Muscle of back (tissue), 11 donors: ENCODE results near the gene CECR2. TPM values are rescaled to one million over a fixed set of nuclear protein-coding genes. Genes with fewer than 3 reads are reported as not detected.
A peak's percentile ranks its signal among the peaks of the same experiment; 100 is the strongest.

Experiments used
- DNase-seq, 3 donors: peaks; one replicate each; pipeline versions ENCODE4 v3.0.0 to v3.0.0-alpha.2; 2013
- polyA plus RNA-seq, 10 donors: library from polyadenylated mRNA; unstranded; fragments of 120-200 nt; gene quantifications; one replicate each; pipeline ENCODE4 v1.2.1, GENCODE V29; 2013; ENCODE audit not compliant: insufficient read length in 10 of 10

The CECR2 gene
- polyA plus RNA-seq, 10 donors: 8.4 to 23.3 (median 17.3) TPM

DNA sequence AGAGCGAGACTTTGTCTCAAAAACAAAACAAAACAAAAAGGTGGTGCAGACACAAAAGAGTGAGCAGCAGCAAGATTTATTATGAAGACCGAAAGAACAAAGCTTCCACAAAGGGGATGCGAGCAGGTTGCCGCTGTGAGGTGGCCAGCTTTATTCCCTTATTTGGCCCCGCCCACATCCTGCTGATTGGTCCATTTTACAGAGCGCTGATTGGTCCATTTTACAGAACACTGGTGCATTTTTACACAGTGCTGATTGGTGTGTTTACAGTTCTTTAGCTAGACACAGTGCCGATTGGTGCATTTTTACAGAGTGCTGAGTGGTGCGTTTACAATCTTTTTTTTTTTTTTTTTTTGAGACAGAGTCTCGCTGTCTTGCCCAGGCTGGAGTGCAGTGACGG is 77.4 kb downstream of the CECR2 start:
- no peak for DNase-seq

DNA sequence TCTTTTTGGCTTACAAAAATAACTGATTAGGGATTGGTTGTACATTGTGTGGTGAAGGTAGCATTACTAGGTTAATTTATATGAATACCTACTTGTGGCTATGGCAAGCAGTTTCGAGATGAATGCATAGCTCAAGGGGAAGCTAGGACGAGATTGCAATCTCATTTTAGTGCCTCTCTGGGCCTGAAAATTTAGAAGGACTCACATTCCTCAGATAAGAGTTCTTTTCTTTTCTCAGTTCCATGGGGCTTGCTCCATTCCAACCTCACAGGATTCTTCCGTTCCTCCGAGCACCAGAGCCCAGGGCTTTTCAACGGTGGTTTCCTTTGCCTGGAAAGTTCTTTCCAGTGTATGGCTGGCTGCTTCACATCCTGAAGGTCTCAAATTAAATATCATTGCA is 82.1 kb downstream of the CECR2 start:
- DNase-seq: no peak

DNA sequence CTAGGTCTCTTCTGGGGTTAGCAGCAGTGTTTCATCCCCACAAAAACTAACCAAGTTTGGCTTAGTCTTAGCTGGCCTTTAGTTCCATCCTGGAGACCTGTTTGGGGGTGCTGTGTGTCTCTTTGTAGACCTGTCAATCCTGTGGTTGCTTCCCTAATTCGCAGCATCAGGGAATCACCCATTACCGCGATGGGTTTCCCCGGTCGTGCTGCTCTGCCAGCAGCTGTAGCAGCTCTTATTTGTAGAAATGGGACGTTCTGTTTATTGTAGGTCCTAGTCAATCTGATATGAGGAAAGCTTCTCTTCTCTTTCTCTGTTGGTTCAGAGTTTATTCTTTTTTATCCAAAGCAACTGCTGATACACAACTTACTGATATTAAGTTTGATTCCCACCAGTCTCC is 91.6 kb downstream of the CECR2 start:
- DNase-seq: no peak

DNA sequence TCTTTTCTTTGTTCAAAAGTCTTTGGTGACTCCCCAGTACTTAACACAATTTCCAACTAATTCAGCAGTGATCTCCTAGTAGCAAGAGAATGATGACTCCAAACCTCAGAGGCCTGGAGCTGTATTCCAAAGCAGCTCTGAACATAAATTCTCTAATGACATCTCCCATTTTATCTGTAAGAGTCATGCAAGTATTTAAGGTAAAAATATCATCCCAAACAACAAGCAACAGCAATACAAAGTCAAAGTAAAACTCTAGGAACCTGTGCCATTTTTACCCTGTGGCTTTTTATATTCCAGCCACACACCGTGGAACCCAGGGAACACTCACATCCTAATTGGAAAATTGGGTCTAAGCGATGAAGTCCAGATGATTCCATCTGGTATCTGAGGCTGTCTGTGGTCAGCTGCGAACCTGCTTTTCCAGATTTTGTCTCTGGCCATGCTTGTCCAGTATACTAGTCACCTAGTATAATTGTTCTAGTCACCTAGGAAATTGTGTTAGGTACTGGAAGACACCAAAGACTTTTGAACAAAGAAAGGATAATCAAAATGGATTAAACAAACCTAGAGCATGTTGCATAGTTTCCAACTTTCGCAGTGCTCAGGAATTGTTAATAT is 101.7 kb downstream of the CECR2 start:
- DNase-seq: no peak

DNA sequence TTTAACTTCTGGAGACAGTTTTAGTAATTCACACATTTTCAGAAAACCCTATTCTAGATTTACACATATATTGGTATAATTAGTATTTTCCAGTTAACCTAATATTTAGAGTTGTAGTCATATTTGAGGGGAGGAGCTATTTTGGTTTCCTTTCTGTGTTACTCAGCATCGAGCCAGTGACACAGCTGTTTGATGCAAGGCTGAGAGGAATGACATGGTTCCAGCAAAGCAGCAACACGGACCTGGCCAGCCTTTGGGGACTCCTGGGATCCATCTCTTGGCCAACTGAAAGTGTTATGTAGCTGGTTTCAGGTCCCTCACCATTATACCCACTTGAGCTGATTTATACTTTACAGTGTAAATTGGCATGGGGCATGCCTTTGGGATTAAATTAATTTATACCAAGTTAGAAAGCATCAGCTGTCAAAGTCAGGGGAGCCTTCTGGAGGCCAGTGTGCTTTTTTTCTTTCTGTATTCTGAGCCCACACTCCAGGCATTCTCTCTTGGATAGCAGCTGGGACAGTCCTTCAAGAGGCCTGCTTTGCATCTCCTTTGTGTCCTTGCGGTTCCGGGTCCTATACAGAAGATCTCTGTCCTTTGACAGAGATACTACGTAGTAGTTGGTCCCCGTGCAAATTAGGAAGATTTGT is 102.8 kb downstream of the CECR2 start:
- DNase-seq: peak in 2 of 3 donors; percentile 31 to 68

DNA sequence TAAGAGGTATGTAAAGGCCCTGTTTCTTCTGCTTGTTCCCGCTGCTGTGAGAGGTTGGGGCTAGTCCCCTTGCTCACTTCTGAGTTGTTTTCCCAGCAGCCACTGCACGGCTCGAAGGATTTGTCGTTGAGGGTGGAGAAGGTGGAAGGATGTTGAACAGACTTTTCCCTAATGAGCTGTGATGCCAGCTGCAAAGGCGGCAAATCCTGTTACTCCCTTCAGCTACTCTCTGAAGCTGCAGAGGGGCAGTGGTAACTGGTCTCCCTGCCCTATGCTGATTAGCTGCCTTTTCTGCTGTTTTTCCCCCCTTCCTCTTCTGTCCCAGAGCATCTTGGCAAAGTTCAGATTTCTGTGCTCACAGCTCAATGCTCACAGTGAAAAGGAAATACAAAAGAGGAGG is 103.7 kb downstream of the CECR2 start:
- DNase-seq: peak in 1 of 3 donors; percentile 53

DNA sequence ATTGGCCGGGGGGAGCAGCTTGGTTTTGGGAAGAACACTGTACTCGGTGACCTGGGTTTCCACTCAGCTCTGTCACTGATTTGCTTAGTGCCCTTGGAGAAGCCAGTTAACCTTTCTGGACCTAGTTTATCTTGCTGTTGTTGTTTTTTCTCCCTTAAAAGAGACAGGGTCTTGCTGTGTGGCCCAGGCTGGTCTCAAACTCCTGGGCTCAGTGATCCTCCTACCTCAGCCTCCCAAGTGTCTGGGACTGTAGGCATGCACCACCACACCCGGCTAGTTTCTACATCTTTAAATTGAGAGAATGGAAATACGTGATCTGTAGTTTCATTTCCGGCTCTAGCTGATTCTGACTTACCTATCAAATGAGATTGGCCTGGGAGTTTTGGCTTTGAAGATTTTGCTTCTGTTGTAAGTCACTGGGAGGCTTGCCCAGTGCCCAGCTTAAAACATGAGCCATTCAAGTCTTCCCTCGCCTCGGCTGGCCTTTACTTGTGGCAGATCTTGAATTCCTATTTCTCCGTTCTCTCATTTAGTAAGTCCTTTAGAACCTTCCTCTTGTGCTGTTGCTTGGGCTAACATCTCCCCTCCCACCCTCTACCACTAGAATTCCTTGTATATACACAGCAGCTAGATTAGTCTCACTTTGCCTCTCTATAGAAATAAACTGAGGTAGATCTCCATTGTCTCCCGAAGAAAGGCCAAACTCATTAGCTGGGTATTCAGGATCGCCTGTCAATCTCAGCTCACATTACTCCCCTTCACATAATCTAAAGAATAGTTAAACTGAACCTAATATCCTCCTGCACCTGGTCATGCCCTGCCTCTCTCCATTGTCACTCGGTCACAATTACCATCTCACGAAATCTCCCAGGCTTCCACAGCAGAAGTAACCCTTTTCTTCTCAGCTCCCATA is 106.3 kb downstream of the CECR2 start:
- DNase-seq: no peak

DNA sequence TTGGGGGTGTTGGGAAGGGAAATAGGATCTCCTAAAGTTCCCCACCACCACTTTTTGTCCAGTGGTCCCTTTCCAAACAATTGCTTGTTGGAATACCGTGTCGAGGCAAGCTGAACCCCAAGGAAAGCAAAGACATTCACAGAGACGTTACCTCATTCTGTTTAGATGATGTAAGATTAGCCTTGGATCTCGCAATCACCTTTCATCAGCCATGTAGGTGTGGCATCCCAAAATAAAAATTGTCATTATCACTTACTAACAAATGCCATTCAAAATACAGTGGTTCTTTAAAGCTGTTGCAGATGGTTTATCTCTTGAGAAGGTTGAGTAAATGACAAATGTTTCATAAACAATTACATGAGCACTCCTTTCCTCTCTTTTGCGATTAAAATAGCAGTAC is 107.6 kb downstream of the CECR2 start:
- DNase-seq: no peak

DNA sequence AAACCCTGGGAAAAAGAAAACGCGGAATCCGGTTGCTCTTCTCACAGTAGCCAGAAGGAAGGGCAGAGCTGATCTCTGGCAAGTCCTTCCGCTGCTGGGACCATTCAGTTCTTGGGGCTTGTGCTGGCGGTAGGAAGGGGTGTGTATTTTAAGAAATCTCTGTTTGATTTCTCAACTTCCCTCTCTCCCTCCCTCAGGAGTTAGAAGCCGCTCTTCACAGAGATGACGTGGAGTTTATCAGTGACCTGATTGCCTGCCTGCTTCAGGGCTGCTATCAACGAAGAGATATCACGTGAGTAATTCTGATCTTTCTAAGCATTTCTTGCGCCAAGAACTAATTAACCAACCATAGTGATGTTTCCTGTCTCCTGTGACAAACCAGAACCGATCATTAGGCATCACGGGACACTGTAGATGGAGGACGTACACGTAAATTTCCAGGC is 108.2 kb downstream of the CECR2 start:
- DNase-seq: peak in 1 of 3 donors; percentile 25

DNA sequence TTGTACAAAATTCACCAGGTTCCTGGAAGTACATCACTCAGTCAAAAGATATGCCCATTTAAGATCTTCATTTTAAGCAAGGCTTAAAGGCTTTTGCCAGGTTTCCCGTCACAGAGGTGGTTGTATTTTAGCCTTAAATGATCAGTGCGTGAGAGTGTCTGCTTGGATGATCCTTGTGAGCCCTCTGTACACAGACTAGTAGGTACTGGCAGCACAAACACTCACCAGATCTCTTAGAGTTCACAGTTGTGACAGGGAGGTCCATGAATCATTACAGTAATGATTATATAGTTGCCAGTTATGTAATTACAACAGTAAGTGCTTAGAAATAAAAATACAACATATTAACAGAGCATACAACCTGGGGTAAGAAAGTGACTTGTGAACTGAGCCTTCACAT is 109.9 kb downstream of the CECR2 start:
- DNase-seq: no peak

DNA sequence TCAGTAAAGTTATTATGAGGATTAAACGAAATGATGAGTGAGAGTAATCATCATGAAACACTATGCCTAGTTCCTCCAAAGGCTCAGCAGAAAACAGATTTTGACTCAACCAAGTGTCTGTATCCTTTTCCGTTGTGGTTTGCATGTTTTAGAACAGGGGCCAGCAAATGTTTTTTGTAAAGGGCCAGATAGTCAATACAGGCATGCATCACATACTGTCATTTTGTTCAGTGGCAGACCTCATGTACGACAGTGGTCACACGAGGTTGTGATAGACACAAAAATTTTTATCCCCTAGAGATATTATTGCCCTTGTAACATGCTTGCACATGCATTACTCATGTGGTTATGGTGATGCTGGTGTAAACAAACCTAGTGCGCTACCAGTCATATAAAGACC is 112.2 kb downstream of the CECR2 start:
- no peak for DNase-seq

DNA sequence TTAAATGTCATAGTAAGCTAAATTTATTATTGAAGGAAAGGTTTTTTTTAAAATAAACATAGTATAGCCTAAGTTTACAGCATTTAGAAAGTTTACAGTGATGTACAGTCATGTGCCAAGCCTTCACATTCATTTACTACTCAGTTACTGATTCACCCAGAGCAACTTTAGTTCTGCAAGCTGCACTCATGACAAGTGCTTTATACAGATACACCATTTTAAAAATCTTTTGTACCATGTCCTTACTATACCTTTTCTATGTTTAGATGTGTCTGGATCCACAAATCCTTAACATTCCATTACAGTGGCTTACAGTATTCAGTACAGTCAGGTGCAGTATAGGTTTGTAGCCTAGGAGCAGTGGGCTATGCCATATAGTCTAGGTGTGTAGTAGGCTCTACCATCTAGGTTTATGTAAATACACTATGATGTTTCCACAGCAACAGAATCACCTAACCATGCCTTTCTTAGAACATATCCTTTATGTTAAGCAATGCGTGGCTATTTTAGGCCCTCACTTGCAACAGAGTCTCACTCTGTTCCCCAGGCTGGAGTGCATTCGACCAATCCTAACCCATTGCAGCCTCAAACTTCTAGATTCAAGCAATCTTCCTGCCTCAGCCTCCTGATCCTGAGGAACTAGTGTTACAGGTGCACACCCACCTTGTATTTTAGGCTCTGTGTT is 114.6 kb downstream of the CECR2 start:
- no peak for DNase-seq

DNA sequence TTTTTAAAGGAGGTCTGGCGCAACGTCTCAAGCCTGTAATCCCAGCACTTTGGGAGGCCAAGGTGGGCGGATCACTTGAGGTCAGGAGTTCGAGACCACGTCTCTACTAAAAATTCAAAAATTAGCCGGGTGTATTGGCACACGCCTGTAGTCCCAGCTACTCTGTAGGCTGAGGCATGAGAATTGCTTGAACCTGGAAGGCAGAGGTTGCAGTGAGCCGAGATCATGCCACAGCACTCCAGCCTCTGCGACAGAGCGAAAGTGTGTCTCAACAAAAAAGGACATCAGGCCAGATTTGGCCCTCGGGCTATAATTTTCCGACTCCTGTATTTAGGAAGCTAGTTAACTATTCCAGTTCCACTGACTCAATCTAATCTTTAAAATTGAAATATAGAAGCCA is 115.3 kb downstream of the CECR2 start:
- DNase-seq: no peak

DNA sequence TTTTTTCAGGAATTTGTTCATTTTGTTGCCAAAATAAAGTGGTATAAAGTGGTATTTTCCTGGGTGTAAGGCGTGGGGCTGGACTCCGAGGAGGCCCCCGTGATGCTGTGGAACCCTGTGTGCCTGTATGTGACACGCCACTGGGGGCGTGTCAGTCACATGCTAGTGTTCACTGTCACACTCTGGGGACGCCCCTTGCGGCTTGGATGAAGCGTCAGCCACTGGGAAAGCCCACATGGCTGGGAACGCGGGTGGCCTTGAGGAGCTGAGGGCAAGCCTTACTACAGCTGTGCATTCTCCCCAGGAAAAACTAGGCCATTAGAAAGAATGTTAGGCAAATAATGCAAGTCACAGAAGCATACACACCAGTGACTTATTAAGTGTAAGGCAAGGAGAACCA is 117.1 kb downstream of the CECR2 start:
- no peak for DNase-seq

DNA sequence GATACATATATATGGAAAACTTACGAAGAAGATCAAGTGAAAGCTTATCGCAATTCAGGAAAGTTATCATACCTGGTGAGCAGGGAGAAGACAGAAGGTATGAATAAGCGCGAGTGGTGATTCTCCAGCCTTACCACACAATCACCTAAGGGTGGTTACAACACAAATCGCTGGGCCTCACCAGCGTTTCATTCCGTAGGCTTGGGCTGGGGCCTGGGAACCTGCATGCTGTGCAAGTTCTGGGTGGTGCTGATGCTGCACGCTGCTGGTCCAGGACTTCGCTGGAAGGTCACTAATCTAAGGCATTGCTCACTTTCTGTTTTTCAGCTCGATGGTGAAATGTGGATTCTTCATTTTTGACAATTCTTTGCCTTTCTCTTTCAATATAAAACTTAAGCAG is 117.5 kb downstream of the CECR2 start:
- no peak for DNase-seq

DNA sequence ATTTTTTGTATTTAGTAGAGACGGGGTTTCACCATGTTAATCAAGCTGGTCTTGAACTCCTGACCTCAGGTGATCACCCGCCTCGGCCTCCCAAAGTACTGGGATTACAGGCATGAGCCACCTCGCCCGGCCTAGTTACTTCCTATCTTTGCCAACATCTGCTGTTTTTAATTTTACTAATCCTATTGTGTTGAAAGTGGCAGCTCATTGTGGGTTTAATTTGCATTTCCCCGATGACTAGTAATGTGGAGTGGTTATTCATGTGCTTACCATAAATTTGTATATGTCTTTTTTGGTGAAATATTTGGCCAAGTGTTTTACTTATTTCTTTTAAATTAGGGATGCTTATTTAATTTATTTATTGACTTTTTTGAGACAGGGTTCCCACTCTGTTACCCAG is 119.8 kb downstream of the CECR2 start:
- DNase-seq: no peak

DNA sequence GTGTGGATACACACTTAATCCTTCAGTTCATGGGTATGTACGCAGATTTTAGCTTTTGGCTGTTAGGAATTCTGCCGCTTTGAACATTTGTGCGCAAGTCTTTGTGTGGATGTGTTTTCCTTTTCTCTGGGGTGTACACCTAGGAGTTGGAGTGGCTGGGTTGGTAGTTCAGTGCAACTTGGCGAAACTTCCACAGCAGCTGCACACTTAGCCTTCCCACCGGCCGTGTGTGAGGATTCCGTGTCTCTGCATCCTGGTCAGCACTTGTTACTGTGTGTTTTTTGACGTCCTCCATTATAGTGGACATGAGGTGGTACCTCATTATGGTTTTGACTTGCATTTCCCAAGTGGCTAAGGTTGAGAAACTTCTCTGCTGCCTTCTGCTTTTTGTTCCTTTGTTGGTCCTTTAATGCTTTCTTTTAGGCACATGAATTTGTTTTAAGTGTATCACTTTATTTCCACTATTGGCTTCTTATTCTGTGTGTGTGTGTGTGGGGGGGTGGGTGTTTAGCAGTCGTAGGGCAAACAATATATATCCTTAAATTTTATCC is 121.9 kb downstream of the CECR2 start:
- no peak for DNase-seq

DNA sequence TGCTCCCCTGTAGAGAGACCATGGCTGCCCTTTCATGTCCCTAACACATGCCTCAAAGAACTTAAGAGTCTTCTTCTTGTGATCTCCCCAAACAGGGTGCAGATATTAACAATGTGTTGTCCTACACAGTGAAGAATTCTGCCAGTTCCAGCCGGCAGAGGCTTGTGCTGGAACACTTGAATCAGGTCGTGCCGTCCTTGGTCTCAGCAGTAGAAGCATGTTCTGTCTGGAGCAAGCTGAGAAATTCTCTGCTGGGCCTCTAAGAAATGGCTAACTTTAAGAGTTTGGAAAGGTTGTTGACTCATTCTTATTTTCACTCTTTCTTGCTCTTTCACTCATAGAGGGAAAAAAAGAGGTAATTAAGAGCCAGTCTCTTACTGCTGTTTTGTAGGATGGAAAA is 123.0 kb downstream of the CECR2 start:
- no peak for DNase-seq

DNA sequence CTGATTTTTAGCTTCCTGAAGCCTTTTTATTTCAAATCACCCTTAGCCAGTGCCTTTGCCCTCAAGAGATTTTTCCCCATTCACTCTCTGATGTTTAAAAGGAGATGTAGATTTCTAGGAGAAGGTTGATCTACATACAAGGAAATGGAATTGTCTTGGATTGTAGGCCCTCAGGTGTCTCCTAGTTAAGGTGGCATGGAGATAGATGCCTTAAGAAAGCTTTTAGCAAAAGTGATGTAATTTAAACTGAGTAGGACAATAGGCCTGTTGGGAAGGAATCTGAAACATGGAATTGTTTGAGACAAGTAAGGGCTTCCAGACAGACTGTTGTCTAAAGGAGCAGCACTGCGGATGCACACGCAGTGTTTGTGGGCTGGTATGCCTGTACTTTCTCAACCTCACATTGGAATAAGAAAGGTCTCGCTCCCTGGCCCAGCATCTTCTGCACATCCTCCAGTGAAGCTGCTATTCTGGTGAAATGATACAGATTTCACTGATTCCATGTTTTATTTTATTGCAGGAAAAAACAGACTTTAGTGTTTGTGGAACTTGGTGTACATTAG is 124.2 kb downstream of the CECR2 start:
- no peak for DNase-seq

DNA sequence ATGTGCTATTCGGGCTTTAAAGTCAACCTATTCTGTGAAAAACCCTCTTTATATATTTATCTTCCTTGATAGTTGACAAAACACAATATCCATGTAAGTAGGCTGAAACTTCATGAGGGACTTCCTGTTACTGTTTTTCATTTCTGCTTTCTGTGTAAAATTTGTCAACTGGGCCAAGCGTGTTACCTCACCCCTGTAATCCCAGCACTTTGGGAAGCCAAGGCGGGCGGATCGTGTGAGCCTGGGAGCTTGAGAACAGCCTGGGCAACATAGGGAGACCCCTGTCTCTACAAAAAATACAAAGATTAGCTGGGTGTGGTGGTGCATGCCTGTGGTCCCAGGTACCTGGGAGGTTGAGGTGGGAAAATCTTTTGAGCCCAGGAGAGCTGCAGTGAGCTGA is 127.6 kb downstream of the CECR2 start:
- no peak for DNase-seq

DNA sequence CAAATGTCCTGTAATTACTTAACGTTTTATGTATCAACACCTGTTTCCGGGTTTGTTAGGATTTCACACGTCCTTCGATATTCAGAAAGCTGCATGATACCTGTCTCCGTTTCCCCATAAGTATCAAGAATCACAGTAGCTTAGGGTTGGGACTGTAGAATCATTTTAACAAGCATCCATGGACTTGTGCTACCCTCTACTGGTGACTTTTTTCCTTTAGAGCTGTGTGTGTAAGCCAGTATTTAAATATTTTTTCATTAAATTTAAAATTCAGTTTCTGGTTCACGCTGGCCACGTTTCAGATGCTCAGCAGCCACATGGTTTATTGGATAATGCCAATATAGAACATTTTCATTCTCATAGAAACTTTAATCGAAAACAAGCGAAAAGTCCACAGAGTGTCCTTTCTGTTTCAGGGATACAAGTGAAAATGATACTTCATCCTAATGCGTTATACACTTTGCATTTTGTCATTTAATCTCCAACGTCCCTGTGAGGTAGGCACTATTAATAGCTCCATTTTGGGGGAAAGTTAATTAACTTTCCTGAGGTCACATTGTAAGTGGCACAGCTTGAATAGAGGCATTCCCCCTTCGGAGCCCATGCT is 132.5 kb downstream of the CECR2 start:
- peak; percentile 59 to 84 (median 72) for DNase-seq
